GM21381 (cell line): ENCODE results near the gene CYSRT1.

Experiments
- ATAC-seq: cut with Tn5 transposase; IDR thresholded peaks from one replicate; pipeline ENCODE4 v1.9.1; 2021; ENCODE audit warnings: mild to moderate bottlenecking, moderate library complexity; ENCODE audit not compliant: unreplicated experiment

The CYSRT1 gene

GRCh38 chr9:137223078-137223970, 1.6 kb upstream of the CYSRT1 start:
- peak; percentile 66 for ATAC-seq

- no peak for ATAC-seq
Measured at GRCh38 chr9:137225699-137226331, 841 bp downstream of the CYSRT1 start.

GRCh38 chr9:137226338-137227053, 1.5 kb downstream of the CYSRT1 start:
- no peak for ATAC-seq

DNA sequence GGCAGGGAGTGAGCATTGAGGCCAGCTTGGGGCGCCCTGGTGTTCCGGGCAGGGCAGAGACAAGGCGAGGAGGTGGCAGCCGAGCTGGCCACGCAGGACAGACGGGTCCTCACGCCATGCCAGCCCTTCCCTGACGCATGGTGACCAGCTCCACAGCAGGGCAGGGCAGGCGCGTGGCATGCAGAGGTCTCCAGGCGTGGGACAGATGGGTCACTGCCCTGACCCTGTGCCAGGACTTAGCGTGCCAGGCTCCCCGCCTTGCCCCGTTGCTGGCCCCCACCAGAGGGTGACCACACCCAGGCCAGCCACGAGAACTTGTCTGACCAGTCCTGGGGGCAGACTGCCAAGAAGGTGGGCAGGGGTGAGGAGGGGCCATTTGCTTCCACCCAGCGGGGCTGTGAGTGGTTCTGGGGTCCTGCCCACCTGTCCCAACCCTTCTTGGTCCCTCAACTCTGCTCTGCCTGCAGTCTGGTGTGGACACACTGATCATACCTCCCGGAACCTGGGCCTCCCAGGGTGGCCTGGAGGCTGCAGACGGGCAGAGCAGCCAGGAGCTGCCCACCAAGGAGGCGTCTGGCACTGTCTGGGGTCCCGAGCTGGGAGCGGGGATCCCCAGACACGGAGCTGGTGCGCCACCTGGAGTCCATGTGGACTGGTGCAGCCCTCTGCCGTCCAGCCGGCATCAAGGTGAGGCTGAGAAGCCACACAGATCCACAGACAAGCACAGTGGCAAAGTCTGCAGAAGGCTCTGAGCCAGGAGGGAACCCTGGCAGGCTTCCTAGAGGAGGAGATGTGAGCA, 2.3 kb downstream of the CYSRT1 start, which contains the start of gene RNF224:
TSS of gene RNF224 (plus strand) at position 449 of the 799 bp plus-strand sequence. CDS start 834 bp downstream, outside the sequence.
- ATAC-seq: no peak

- no peak for ATAC-seq
Measured at GRCh38 chr9:137227853-137228505, 3.0 kb downstream of the CYSRT1 start.

DNA sequence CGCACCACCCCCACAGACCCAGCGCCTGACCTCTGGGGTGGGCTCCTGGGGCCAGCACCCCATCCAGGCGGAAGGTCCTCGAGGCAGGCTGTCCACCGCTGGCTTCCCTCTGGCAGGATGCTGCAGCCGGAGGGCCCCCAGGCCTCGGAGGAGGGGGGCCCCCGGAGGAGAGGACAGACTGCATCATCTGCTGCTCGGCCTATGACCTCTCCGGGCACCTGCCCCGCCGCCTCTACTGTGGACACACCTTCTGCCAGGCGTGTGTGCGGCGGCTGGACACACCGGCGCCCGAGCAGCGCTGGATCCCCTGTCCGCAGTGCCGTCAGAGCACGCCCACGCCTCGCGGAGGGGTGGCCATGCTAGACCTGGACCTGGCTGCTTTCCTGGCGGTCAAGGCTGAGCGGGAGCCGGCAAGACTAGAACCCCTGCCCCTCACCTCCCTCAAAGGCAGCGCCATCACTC, 3.6 kb downstream of the CYSRT1 start:
- no peak for ATAC-seq

- ATAC-seq: no peak
Measured at GRCh38 chr9:137228968-137229896, 4.3 kb downstream of the CYSRT1 start.

DNA sequence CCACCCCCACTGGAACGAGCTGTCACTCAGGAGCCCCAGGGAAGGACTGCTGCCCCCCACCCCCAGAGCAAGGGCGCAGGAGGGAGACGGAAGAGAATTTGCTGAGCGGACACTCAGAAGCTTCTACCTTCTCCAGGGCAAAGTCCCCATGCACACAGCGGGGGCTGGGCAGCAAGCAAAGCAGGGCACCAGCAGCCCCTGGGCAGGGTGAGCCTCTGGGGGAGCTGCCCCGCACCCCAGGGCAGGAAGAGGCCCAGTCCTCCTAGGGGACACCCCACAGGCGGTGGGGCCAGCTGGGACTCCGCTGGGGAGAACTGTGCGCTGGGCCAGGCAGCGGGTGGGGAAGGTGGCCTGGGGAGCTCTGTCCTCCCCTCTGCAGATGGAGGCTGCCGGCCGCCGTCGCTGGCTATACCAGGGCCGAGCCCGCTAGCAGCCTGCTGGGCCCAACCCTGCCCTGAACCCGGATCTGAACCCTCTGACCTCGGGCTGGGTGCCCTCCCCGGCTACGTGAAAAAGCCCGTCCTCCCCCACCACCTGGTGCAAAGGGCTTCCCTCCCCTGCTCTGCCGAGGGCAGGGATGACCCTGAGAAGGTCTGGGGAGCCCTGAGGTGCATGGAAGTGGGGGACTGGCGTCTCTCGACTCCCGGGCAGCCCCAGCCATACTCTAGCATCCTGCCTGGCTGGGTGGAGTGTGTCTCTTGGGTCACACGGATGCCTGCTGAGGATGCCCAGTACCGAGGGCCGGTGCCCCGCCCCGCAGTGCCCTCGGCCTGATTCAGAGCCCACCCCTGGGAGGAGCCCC, 5.1 kb downstream of the CYSRT1 start:
- ATAC-seq: no peak

DNA sequence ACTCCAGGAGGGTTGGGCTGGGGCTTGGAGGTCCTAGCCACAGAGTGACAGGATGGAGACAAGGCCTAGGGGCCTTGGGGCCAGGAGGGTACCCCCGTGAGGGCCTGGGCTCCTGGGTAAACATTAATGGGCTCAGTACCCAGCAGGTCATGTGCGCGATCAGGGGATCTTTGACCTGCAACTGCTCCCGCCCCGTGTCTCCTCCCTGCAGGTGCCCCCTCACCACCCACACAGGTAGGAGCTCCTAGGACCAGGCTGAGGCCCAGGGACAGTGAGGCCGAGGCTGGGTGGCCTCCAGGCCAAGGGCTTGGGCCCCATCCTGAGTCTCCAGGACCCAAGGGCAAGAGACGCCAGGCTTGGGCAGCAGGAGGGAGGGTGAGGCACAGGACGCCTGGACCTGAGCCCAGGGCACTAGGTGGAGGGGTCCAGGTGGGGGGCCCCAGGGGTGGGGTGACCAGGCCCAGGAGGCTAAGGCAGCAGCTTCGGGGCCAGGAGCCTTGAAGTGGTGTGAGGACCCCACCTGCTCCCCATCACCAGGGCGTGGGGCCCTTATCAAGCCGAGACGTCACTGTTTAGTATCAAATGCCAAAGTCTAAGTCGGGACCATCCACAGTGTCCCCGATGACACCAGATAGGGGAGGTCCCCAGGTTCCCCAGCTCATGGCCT, 5.9 kb downstream of the CYSRT1 start, which contains the start of gene SLC34A3:
TSS of gene SLC34A3 (plus strand) at position 197 of the 667 bp plus-strand sequence. CDS start 802 bp downstream, outside the sequence.
- no peak for ATAC-seq

- ATAC-seq: no peak
Measured at GRCh38 chr9:137231372-137232039, 6.5 kb downstream of the CYSRT1 start.

- no peak for ATAC-seq
Measured at GRCh38 chr9:137232101-137232500, 7.1 kb downstream of the CYSRT1 start.

DNA sequence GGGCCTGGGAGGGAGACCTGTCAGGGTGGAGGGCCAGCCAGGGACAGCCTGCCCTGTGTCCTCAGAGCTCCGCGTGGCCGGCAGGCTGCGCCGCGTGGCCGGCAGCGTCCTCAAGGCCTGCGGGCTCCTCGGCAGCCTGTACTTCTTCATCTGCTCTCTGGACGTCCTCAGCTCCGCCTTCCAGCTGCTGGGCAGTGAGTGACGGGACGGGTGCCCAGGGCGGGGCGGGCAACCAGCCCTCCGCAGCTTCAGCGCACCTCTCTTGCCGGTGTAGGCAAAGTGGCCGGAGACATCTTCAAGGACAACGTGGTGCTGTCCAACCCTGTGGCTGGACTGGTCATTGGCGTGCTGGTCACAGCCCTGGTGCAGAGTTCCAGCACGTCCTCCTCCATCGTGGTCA, 7.5 kb downstream of the CYSRT1 start:
- ATAC-seq: no peak

DNA sequence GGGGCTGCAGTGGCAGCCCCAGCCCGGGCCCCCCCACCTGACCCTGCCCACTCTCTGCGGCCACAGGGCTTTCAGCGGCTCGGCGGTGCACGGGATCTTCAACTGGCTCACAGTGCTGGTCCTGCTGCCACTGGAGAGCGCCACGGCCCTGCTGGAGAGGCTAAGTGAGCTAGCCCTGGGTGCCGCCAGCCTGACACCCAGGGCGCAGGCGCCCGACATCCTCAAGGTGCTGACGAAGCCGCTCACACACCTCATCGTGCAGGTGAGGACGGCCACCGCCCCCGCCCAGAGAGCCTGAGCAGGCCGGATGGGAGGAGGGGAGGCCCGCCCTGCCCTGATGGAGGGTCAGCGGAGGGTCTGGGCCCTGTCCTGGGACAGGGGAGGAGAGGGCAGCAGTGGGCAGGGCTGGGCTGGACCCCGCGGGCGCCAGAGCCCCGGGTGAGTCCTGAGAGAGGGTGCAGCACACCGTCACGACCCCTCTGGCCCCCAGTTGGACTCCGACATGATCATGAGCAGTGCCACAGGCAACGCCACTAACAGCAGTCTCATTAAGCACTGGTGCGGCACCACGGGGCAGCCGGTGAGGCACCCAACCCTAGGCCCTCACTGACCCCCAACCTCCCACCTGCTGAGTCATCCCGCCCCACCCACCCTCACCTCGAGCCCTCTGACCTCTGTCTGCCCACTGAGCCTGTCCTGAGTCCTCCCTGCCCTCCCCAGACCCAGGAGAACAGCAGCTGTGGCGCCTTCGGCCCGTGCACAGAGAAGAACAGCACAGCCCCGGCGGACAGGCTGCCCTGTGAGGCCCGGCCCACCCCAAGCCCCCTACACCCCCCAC, 8.4 kb downstream of the CYSRT1 start:
- ATAC-seq: no peak

DNA sequence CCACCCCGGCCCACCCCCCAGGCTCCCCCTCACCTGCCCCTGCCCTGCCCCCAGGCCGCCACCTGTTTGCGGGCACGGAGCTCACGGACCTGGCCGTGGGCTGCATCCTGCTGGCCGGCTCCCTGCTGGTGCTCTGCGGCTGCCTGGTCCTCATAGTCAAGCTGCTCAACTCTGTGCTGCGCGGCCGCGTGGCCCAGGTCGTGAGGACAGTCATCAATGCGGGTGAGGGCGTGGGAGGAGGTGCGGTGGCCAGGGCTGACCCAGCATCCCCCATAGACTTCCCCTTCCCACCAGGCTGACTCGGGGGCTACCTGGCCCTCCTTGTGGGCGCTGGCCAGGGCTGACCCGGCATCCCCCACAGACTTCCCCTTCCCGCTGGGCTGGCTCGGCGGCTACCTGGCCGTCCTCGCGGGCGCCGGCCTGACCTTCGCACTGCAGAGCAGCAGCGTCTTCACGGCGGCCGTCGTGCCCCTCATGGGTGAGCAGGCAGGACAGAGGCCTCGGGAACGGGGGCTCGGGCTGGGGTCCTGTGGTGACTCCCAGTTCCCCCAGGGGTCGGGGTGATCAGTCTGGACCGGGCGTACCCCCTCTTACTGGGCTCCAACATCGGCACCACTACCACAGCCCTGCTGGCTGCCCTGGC, 9.2 kb downstream of the CYSRT1 start:
- ATAC-seq: no peak

DNA sequence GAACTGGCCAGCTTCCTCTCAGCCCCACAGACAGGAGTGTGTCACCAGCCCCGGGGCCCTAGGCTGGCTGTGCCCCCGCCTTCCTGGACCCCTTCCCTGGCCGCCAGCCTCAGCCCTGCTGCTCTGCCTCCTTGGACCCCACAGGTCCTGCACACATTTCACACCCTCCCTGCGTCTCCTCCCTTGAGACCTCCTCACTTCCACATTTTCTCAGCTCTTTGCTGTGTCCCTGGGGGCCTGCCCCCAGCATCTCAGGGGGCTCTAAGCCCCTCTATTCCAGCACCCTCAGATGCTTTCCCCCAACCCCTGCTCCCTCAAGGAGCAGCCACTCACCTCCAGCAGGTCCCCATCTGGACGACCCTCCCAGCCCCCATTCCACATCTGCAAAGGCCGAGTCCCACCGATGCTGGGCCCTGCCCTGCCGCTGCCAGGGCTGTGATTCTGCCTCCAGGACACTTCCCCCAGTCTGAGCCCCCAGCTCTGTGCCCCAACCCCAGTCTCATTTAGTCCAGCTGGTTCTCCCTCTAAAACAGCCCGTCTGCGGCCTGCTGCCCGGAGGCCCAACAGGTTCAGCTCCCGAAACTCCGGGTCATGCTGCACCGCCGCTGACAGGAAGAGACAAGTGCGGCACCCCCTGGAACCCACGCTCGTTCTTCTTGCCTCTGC, 9.9 kb downstream of the CYSRT1 start:
- ATAC-seq: no peak
